ENCODE results near the gene HAL. TPM values are rescaled to one million over a fixed set of nuclear protein-coding genes. Genes with fewer than 3 reads are reported as not detected.

Gene HAL
- total RNA-seq, 1 donor from 2014 or later = not detected

- TF ChIP-seq CTCF (IDR thresholded peaks at IDR 0.05; ENCODE audit: partially characterized antibody, unreplicated experiment) = no peak
- Mint-ChIP-seq H3K27ac (ENCODE audit: unreplicated experiment) (no peak overlapping the region), H3K36me3 (ENCODE audit: unreplicated experiment) (no peaks in the 10 kb centered on the region), H3K9me3 (ENCODE audit: unreplicated experiment) (peaks cover 1% of the 10 kb centered on the region), H3K27me3 (ENCODE audit: unreplicated experiment) (peaks cover 1% of the 10 kb centered on the region), H3K4me1 (ENCODE audit: low read depth, unreplicated experiment) (peaks cover 4% of the 10 kb centered on the region), H3K4me3 (ENCODE audit: unreplicated experiment) (no peak overlapping the region)
- no peak for DNase-seq
These were observed 33.0 kb downstream of the HAL start for GRCh38 chr12:95963096-95963495.

DNA sequence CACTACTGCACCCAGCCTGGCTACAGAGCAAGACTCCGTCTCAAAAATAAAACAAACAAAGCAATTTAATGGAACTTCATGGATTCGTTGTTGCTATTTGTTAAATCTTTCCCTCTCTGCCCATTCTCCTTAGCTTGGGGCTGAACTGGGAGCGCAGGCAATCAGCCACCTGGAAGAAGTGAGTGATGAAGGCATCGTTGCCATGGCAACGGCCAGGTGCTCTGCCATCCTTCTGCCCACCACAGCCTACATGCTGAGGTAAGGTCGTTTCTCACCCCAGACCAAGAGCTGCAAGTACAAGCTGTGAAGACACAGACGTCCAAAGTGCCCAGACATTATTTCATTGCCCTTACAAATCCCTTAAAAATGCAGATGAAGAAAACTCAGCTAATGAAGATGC lies 33.9 kb downstream of the HAL start:
- H3K4me1 Mint-ChIP-seq (ENCODE audit: low read depth, unreplicated experiment) = peaks cover 4% of the 10 kb centered on the region
- no peaks in the 10 kb centered on the region for H3K36me3 Mint-ChIP-seq (ENCODE audit: unreplicated experiment)
- H3K9me3 Mint-ChIP-seq (ENCODE audit: unreplicated experiment) = peaks cover 1% of the 10 kb centered on the region
- H3K27ac Mint-ChIP-seq (ENCODE audit: unreplicated experiment) = no peak overlapping the region
- peaks cover 1% of the 10 kb centered on the region for H3K27me3 Mint-ChIP-seq (ENCODE audit: unreplicated experiment)
- no peak overlapping the region for H3K4me3 Mint-ChIP-seq (ENCODE audit: unreplicated experiment)
- no peak for TF ChIP-seq CTCF (IDR thresholded peaks at IDR 0.05; ENCODE audit: partially characterized antibody, unreplicated experiment)
- DNase-seq = no peak

- TF ChIP-seq CTCF (IDR thresholded peaks at IDR 0.05; ENCODE audit: partially characterized antibody, unreplicated experiment) = no peak
- DNase-seq = no peak
These were observed 35.9 kb downstream of the HAL start for GRCh38 chr12:95960241-95960640.

GRCh38 chr12:95959107-95959506 lies 37.0 kb downstream of the HAL start:
- TF ChIP-seq CTCF (IDR thresholded peaks at IDR 0.05; ENCODE audit: partially characterized antibody, unreplicated experiment) = no peak
- H3K27me3 Mint-ChIP-seq (ENCODE audit: unreplicated experiment) = peaks cover 1% of the 10 kb centered on the region
- no peak for DNase-seq
- H3K4me1 Mint-ChIP-seq (ENCODE audit: low read depth, unreplicated experiment) = no peaks in the 10 kb centered on the region
- no peaks in the 10 kb centered on the region for H3K9me3 Mint-ChIP-seq (ENCODE audit: unreplicated experiment)
- H3K4me3 Mint-ChIP-seq (ENCODE audit: unreplicated experiment) = no peak overlapping the region
- no peaks in the 10 kb centered on the region for H3K36me3 Mint-ChIP-seq (ENCODE audit: unreplicated experiment)
- H3K27ac Mint-ChIP-seq (ENCODE audit: unreplicated experiment) = no peak overlapping the region

More at GRCh38 chr12:95960241-95960640, 35.9 kb downstream of the HAL start:
- Mint-ChIP-seq H3K27me3 (ENCODE audit: unreplicated experiment) (peaks cover 1% of the 10 kb centered on the region), H3K9me3 (ENCODE audit: unreplicated experiment) (no peaks in the 10 kb centered on the region), H3K36me3 (ENCODE audit: unreplicated experiment) (no peaks in the 10 kb centered on the region), H3K4me1 (ENCODE audit: low read depth, unreplicated experiment) (no peaks in the 10 kb centered on the region), H3K27ac (ENCODE audit: unreplicated experiment) (no peak overlapping the region), H3K4me3 (ENCODE audit: unreplicated experiment) (no peak overlapping the region)

DNA sequence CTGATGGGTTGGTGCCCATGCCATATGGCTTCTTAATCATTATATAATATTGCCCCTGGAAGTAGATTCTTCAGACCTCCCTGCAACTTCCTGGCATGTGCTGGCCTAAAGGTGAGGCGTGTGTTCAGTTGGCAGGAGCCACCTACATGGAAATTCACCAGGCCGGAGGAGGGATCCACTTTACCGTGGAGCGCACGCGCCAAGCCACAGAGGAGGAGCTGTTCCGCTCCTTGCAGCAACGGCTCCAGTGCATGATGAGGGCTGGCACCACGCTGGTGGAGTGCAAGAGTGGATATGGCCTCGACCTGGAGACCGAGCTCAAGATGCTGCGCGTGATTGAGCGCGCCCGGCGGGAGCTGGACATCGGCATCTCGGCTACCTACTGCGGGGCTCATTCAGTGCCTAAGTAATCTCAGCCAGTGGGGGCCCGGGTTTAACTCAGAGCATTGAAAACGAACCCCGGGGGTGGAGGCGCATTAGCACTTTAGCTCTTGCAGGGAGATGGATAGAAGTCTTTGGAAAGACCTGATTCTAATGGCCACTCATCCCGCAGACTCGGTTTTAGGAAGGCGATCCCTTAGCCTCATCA lies 39.5 kb downstream of the HAL start:
- Mint-ChIP-seq H3K27me3 (ENCODE audit: unreplicated experiment) (no peaks in the 10 kb centered on the region), H3K36me3 (ENCODE audit: unreplicated experiment) (no peaks in the 10 kb centered on the region), H3K4me1 (ENCODE audit: low read depth, unreplicated experiment) (no peaks in the 10 kb centered on the region), H3K4me3 (ENCODE audit: unreplicated experiment) (no peak overlapping the region), H3K27ac (ENCODE audit: unreplicated experiment) (no peak overlapping the region), H3K9me3 (ENCODE audit: unreplicated experiment) (no peaks in the 10 kb centered on the region)
- no peak for TF ChIP-seq CTCF (IDR thresholded peaks at IDR 0.05; ENCODE audit: partially characterized antibody, unreplicated experiment)
- DNase-seq = no peak

Measured in glutamatergic neuron (in vitro differentiated cells).